HG03064 (cell line): Measurements from ENCODE around the gene NUFIP2.
"Not testable (repeated sequence)": the region's sequence is repeated elsewhere in the genome, so short reads cannot be mapped to it uniquely, and the experiment has no call there.

Experiments
- ATAC-seq: cut with Tn5 transposase; IDR thresholded peaks from one replicate; pipeline ENCODE4 v1.9.1; 2021; ENCODE audit warnings: low read depth; ENCODE audit not compliant: unreplicated experiment

NUFIP2 gene

DNA sequence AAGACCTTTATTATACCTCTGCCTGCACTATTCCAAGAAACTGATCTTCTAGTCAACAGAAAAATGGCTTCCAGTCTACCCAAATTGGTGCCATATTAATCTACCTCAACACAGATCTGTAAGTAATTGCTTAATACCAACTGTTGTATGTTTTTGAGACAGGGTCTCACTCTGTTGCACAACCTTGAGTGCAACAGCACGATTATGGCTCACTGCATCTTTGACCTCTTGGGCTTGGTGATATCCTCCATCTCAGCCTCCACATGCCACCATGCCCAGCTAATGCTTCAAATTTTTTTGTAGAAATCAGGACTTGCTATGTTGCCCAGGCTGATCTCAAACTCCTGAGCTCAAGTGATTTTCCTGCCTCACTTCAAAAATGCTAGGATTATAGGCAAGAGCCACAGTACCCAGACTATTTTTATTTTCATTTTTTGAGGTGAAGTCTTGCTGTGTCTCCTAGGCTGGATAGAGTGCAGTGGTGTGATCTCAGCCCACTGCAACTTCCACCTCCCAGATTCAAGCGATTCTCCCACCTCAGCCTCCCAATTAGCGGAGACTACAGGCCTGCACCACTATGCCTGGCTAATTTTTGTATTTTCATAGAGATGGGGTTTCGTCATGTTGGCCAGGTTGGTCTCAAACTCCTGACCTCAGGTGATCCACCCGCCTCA is 14.4 kb downstream of the NUFIP2 start:
- ATAC-seq, result no peak

DNA sequence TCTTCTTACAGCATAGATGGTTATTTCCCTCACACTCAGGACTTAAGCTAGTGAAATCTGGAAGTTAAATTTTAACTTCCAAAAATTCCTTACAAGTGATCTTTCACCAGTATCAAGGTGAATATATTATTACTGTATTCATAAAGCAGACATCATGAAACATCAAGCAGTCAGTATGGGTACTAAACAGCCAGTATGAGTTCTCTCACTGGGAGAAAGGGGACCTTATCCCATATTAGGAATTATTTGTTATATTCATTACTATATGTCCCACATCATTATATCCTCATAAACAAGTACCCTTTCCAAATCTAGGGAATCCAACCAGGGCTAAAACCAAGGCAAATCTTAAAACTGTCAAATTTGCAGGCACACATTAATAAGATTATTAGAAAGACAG is 15.3 kb downstream of the NUFIP2 start:
- no peak for ATAC-seq

DNA sequence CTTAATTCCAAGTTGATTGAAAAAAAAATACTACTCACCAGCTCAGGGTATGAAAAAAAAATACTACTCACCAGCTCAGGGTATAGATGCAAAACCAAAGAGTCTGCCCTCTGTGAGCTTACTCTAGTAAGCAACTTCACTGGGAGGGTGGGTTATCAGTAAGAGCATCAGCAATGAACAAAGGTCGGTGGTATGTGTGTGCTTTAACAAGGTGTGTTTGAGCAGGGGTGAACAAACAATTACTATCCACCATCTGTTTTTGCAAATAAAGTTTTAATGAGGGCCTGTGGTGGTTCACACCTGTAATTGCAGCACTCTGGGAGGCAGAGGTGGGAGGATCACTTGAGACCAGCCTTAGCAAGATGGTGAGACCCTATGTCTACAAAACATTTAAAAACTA is 20.0 kb downstream of the NUFIP2 start:
- no peak for ATAC-seq

DNA sequence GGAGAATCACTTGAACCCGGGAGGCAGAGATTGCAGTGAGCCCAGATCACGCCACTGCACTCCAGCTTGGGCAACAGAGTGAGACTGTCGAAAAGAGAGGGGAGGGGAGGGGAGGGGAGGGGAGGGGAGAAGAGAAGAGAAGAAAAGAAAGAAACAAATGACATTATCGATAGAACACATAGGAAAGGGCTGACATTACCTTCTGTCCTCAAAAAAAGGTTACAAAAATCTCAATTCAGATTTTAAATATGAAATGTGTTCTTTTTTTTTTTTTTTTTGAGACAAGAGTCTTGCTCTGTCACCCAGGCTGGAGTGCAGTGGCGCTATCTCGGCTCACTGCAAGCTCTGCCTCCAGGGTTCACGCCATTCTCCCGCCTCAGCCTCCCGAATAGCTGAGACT is 22.0 kb downstream of the NUFIP2 start:
- ATAC-seq, result not testable (repeated sequence)

DNA sequence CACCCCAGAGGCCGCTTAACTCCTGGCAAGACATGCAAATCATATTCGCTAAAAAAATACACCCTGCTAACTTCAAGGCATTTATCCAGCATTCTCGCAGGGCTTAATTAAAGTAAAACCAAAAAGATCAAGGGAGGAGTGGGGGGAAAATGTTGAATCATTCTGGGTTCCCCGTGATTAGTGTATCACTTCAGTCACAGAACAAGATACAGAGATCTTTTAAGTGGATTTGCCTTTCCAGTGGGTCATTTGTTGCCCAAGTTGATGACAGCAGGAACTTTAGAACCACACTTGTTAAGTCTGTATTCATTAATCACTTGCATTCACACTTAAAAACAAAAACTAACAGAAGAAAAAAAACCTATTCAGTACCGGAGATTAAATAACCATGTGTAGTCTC is 30.0 kb downstream of the NUFIP2 start:
- ATAC-seq, result no peak

DNA sequence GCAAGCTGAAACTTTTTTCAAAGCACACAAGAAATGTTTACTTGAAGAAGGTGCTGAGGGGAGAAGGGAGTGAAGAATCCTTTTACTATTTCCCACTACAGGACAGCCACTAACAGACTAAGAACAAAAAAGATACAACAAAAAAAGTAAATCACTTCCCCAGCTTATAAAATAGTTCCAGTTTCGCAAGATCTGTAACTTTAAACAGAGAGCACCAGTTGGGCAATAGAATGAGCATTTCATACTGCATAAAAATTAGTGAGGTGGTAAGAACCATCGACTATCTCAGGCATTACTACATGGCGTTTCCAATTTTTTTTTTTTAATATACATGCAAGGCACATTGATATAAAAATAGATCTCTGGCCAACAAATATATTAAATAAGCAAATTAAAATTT is 36.2 kb downstream of the NUFIP2 start:
- ATAC-seq, result no peak

DNA sequence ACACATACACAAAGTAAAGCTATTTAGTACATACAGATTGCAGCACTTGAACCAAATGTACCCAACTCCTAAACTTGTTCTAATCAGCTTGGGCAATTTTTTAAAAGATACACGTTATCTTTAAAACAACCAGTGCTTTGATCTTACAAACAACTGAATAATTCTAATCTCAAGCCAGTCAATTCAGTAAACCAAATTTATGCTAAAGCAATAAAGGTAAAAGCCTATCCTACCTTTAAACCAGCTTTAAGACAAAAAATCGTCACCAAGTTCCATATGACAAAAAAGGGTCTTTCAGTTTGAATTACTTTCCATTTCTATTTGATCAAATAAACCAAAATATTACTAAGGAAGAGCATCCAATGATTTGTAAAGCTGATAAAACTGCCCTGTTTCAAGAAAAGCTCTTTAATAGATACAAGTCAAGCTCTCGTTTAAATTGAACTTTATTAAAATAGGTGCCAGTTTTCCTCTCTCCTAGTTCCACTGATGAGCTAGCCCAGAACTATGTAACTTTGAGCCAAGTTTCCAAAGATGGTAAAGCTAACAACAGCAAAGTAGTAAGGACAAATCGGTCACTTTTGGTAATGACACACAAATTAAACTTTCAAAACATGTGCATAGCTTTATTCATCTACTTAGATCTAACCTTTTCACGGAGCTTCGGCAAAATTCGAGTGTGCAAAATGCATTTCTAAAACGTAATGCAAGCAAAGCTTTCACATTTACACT is 37.0 kb downstream of the NUFIP2 start:
- ATAC-seq, result no peak

DNA sequence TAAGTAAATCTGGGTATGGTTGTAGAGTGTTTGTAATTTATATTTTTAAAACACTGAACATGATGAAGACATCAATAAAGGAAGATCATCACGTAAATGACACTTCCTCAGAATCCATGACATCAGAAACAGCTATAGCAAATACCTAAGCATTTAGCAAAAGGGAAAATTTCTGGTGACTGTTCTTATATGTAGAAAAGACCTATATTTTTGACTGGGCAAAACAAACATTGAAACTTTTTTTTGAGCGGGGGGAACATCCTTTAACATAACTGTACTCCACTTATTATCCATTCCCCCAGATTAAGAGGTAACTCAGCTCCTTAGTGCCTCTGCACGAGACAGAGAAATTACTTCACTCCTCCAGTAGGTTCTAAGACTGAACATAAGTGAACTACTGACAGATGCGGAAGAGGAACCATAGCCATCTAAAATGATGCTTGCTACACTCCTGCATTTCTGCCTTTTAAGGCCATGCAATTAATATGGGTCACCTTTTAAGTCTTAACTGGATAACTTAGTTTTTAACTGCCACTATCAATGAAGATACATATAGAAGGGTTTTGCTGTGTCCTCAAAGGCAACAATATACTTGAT is 37.9 kb downstream of the NUFIP2 start:
- ATAC-seq, result no peak

DNA sequence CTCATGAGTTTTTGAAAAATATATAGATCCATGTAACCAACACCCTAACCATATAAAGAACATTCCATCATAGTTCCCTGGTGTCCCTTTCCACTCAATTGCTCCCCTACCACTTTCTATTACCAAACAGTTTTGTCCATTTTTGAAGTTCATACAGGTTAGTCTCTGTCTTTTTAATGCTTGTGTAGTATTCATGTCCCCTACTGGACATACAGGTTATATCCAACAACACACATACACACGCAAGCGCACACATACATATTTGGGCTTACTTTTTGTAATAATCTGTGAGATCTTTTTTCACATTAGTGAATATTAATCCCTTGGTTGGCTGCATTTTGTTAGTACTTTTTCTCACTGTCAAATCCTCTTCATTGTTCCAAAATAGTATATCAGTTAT is 40.9 kb downstream of the NUFIP2 start:
- no peak for ATAC-seq

DNA sequence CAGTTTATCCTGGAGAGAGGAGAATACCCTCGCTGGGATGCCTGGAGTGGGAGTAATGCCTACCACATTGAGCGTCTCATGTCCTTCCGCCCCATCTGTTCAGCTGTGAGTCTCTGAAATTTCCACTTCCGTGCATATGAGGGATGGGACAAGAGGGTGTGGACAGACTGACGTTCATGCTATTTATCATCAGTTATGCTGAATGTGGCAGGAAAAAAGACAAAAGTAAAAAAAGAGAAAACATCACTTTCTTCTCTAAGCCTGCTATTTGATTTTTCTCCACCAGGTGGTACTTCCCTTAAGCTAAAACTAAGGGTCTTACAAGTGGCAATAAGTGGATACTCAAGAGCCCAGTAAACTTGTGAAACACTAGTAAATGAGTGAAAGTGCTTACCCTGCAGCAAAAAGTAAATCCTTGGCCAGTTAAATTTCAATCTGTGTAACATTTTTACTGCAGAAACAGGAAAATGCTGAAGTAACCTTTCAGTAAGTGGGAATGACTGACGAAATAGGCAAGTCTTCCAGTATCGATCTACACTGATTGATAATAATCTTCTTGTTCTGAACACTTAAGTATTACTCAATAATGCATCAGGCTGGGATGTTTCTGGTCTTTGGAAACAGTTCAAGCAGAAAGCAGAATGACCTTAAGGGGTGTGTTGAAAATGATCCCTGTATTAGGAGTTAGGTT is 41.7 kb downstream of the NUFIP2 start:
- ATAC-seq, result no peak

DNA sequence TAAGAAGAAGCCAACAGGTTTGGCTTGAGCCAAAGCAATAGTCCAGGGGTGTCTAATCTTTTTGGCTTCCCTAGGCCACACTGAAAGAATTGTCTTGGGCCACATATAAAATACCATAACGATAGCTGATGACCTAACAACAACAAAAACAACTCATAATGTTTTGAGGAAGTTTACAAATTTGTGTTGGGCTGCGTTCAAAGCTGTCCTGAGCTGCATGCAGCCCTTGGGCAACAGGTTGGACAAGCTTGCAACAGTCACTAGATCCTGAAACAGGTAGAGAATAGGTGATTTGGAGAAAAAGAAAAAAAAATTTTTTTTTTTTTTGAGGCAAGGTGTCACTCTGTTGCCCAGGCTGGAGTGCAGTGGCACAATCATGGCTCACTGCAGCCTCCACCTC is 42.8 kb downstream of the NUFIP2 start:
- no peak for ATAC-seq

DNA sequence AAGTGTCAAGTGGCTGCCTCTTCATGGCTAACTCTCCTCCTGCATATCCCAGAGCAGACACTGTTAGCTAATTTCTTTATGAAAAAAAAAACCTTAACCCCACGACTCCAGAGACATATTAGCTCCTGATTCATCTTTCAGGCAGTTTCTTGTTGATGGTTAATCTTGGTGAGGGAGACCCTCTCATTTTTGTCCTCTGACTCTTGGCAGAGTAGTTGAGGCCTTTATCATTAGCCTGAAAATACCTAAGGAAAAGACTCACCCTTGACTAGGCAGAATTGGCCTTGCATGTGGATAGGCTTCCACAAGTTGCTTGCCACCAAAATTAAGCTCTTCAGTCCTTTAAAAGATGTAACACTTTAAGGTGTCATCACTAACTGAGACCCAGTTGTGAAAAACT is 43.3 kb downstream of the NUFIP2 start:
- ATAC-seq, result no peak

DNA sequence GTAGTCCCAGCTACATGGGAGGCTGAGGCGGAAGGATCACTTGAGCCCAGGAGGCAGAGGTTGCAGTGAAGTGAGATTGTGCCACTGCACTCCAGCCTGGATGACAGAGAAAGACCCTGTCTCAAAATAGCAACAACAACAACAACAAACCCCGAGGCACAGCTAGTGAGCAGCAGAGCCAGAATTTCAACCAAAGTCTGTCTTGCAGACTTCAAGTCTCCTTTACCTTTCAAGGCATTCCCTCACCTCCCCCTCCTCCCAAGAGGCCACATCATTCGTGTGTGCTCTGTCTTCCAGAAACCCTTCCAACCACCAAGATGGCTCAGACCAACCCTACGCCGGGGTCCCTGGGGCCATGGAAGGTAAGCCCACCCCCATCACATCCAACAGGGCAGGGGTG is 45.1 kb downstream of the NUFIP2 start:
- no peak for ATAC-seq

DNA sequence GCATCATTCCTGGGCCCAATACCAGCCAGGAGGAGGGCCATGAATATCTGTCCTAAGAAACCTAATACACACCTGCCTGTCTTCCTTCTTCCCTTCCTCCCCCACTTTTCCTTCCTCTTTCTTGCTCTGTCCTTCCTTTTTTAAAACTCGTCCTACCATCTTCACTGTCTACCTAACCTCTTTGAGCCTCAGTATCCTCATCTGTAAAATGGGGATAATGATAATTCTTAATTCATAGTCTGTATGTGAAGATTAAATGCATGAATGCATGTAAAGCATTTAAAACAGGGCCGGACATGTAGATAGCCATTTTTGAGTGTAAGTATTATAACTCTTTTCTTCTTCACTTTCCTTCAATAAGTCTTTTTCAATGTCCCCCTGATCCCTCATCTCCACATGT is 46.7 kb downstream of the NUFIP2 start:
- ATAC-seq, result no peak

DNA sequence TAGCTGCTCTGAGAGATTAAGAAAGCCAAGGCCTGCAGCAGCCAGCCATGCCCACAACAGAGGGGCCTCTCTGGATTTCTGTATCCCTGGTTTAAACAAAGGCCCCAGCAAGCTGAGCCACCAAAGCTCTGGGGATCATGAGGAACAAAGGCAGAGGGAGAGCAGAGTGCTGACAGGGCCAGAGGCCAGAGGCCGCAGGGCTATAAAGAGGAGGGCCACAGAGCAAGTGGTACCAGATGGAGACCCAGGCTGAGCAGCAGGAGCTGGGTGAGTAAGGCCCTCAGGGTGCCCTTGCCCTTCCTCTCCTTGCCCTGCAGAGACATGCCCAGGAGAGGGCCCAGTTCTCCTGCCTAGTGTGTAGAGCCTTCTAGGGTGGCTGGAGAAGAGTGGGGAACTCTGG is 47.3 kb downstream of the NUFIP2 start, which contains the start of gene CRYBA1:
TSS of gene CRYBA1 (plus strand) at position 232 of the 400 bp plus-strand sequence. CDS start at position 237, 5 bp downstream.
- ATAC-seq, result no peak

DNA sequence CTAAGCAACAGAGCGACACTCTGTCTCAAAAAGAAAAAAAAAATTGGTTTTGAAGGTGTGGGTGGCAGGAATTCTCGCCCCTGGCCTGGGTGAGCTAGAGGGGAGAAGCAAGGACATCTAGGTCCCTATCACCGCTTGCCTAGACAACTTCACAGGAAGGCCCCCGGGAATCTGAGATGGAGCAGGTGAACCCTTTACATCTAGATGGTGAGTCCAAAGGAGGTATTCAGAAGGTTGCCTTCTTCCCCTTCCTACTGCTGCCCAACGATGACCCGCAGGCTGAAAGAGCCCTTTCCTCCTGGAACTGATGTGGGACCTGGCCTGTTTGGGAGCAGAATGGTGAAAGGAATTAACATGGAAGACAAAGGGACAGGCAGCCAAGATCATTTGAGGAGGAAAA is 48.5 kb downstream of the NUFIP2 start:
- ATAC-seq, result no peak

DNA sequence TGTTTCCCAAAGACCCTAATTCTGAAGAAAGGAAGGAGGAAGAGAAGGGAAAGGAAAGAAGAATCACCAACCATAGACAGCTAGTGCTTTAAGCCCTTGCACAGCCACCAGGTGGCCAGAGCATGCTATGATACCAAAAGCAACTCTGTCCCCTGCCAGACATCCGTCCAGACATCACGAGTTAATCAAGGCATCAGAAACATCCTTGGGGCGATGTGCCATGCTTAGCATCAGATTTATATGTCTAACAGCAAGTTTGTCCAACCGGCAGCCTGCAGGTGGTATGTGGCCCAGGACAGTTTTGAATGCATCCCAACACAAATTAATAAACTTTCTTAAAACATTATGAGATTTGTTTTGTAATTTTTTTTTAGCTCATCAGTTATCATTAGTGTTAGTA is 50.2 kb downstream of the NUFIP2 start:
- no peak for ATAC-seq

DNA sequence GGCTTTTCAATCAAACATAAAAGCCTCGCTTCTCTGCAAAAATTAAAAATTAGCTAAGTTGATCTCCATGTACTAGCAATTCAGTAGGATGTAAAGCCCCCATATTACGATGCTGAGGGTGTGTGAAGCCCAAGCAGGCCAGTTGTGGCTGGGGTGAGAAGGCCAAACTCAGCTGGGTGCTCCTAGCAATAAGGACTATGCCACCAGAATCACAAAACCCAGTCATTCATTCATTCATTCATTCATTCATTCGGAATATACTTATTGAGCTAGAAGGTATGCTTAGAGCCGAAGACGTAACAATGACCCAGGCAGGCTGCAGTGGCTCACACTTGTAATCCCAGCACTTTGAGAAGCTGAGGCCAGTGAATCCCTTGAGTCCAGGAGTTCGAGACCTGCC is 51.2 kb downstream of the NUFIP2 start:
- ATAC-seq, result no peak

DNA sequence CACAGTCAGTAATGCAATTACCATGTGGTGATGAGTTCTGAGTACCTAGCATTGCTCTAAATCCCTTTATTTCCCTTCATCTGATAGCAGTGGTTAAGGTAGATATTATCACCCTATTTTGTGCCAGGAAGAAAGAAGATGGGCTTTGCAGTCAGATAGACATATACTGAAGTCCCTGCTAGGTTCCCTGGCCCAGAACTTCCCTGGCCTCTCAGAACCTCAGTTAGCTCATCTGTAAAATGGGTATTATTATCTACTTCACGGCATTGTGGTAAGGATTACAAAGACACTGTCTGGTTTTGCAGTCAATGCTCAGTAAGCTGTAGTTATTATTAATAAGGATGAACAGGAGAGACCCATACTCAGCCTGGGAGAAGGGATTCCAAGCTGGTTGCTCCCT is 51.9 kb downstream of the NUFIP2 start:
- no peak for ATAC-seq

DNA sequence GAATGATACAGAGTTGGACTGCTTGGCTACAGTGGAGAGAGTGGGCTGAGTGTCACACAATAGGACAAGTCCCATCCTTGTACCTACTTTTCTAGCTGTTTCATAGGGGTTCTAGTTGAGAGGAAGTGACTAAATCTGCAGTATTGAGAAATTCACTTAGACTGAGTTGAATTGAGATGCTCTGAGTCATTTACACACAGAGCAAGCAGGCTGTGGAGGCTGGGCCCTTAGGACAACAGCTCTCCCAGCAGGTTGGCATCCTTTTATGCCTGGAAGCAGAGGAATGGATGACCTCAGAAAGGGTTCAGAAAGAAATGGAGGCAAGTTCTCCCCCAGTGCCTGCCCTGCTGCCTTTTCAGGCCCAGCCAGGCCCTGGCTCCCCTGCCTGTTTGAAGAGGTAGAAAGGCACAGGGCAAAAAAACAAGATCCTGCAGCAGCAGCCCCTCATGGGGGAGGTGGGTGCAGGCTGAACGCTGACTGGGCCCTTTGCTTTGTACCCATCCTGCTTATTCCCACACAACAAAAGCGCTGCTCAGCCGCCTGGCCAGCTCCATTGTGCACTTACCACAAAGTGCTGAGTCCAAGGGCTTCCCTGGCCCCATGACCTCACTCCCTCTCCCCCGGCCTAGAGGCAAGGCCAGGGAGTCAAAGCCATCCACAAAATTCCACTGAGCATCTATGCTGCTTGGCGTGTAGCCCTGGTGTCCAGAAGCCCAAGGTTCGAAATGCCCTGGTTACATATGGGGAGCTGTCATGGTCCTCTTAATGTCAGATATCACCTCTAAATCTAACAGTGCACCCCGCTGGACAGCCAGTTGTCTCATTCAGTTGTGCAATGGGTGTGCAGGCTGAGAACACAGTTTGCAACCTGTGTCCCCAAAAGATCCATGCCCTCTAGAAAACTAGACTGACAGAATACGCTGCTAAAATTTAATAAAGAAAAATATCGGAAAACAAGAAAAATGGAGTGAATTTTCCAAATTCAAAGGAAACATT is 52.7 kb downstream of the NUFIP2 start:
- ATAC-seq, result no peak
